ENCODE measurements around the gene FAM98C.
A peak's percentile ranks its signal among the peaks of the same experiment; 100 is the strongest.

Gene FAM98C

DNA sequence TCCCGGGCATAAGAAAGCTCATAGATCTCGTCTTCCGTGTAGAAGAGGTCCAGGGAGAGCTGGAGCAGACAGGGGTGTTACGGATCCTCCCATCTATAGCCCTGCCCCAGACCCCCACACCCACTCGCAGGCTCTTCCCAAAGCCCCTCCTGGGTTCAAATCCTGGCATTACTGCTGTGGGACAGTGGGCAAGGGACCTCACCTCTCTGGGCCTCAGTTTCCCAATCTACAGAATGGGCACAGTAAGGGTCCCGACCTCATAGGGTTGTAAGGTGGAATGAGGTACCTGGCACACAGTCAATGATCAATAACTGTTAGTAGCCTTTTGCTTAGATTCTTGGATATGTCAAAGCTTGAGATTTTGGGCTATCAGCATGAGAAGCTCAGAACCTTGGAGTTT, 10.5 kb downstream of the FAM98C start:
- peaks cover 16% of the 10 kb centered on the region for H3K4me1 Mint-ChIP-seq
- H3K27me3 Mint-ChIP-seq (ENCODE audit: low read depth) = peaks cover 10% of the 10 kb centered on the region
- no peaks in the 10 kb centered on the region for H3K9me3 Mint-ChIP-seq
- no peak overlapping the region for H3K27ac Mint-ChIP-seq
- H3K36me3 Mint-ChIP-seq (ENCODE audit: low read depth) = peaks cover 3% of the 10 kb centered on the region
- TF ChIP-seq, protein P1, sequence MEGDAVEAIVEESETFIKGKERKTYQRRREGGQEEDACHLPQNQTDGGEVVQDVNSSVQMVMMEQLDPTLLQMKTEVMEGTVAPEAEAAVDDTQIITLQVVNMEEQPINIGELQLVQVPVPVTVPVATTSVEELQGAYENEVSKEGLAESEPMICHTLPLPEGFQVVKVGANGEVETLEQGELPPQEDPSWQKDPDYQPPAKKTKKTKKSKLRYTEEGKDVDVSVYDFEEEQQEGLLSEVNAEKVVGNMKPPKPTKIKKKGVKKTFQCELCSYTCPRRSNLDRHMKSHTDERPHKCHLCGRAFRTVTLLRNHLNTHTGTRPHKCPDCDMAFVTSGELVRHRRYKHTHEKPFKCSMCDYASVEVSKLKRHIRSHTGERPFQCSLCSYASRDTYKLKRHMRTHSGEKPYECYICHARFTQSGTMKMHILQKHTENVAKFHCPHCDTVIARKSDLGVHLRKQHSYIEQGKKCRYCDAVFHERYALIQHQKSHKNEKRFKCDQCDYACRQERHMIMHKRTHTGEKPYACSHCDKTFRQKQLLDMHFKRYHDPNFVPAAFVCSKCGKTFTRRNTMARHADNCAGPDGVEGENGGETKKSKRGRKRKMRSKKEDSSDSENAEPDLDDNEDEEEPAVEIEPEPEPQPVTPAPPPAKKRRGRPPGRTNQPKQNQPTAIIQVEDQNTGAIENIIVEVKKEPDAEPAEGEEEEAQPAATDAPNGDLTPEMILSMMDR (IDR thresholded peaks at IDR 0.05; ENCODE audit: unreplicated experiment in 3 of 3) = no peak
- H3K4me3 Mint-ChIP-seq = no peak overlapping the region

DNA sequence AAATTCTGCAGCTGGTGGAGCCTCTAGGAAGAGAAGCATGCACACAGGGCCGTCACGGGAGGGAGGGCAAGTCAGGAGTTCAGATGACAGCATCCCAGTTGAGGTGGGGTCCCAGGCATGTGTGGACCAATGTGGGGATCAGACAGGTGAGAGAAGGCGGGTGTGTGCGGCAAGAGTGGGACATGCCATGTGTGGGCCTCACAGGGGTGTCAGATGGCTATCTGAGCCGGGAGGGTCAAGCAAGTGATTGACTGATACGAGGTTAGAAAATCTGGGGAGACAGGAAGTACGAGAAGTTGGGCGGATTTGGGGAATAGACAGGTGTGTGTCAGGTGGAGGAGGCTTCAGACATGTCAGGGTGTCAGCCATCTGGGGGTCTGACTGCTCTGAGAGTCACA, 14.3 kb downstream of the FAM98C start:
- peak overlapping the region; percentile 56 to 72 (median 70) for H3K4me3 Mint-ChIP-seq
- peaks cover 21% of the 10 kb centered on the region for H3K27me3 Mint-ChIP-seq (ENCODE audit: low read depth)
- no peaks in the 10 kb centered on the region for H3K36me3 Mint-ChIP-seq (ENCODE audit: low read depth)
- peaks cover 7% of the 10 kb centered on the region for H3K4me1 Mint-ChIP-seq
- TF ChIP-seq, protein P1 (IDR thresholded peaks at IDR 0.05; ENCODE audit: unreplicated experiment in 3 of 3) = no peak
- no peak overlapping the region for H3K27ac Mint-ChIP-seq
- no peaks in the 10 kb centered on the region for H3K9me3 Mint-ChIP-seq

DNA sequence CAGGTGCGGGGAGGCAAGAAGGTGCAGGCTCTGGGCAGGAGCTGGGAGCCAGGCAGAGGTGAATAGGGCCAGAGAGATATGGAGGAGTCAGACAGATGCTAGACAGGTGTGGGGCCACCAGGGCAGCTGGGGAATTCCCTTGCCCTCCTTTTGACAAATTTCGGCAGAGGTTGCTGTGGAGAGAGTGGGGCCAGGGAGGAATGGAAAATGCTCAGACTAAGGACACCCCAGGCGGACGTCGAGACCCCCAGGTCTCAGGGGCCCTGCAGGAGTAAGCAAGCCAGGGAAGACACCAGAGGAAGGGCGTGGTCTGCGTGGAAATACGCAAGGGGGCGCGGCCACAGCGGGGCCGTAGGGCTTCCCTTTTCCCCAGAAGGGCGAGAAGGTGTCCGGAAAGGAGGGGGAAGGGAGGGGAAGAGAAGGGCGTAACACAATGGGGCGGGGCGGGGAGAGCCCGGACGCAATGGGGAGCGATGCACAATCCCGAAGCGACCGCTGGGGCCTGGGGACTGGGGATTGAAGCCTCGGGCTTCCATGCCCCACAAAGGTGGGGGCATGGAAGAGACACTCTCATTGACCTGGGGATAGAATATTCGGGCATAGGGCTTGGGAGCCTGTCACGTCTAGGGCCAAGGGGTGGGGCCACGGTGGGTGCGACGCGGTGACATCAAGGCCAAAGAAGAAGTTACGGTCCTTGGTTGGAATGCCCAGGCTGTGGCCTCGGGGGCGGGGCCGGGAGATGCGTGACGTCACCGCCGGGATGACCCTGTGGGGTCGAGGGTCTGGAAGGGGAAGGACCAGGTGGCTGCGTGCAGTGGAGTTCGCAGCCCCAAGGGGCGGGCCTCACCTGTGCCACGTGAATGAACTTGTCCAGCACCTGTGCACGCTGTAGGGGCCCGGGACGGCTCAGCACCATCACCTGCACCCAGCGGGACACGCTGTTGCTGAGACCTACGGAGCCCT, 14.9 kb downstream of the FAM98C start:
- TF ChIP-seq, protein P1 (IDR thresholded peaks at IDR 0.05; ENCODE audit: unreplicated experiment in 3 of 3) = no peak
- Mint-ChIP-seq H3K27ac (no peak overlapping the region), H3K4me3 (peak overlapping the region; percentile 56 to 72 (median 70)), H3K27me3 (ENCODE audit: low read depth) (peaks cover 21% of the 10 kb centered on the region), H3K9me3 (no peaks in the 10 kb centered on the region), H3K4me1 (peaks cover 7% of the 10 kb centered on the region), H3K36me3 (ENCODE audit: low read depth) (no peaks in the 10 kb centered on the region)

DNA sequence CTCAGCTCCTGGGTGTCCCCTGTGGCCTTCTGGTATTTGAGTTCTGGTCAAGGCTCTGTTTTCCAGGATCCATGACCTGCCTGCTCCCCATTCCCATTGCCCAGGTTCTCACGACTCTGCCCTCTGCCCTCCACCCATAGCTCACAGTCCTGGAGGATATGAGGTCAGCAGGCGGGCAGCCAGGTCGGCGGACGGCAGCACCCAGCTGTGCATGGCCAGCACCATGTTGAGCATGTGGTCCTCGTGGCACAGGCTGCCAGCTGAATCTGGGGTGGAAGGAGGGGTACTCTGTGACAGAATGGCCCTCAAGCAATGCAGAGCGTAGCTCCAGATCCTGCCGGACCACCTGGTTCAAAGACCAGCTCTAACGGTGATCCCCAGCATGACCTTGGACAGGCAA, 18.0 kb downstream of the FAM98C start:
- TF ChIP-seq, protein P1 (IDR thresholded peaks at IDR 0.05; ENCODE audit: unreplicated experiment in 3 of 3) = no peak
- no peaks in the 10 kb centered on the region for H3K36me3 Mint-ChIP-seq (ENCODE audit: low read depth)
- no peaks in the 10 kb centered on the region for H3K9me3 Mint-ChIP-seq
- peaks cover 7% of the 10 kb centered on the region for H3K4me1 Mint-ChIP-seq
- H3K27ac Mint-ChIP-seq = no peak overlapping the region
- no peak overlapping the region for H3K4me3 Mint-ChIP-seq
- H3K27me3 Mint-ChIP-seq (ENCODE audit: low read depth) = peaks cover 21% of the 10 kb centered on the region

DNA sequence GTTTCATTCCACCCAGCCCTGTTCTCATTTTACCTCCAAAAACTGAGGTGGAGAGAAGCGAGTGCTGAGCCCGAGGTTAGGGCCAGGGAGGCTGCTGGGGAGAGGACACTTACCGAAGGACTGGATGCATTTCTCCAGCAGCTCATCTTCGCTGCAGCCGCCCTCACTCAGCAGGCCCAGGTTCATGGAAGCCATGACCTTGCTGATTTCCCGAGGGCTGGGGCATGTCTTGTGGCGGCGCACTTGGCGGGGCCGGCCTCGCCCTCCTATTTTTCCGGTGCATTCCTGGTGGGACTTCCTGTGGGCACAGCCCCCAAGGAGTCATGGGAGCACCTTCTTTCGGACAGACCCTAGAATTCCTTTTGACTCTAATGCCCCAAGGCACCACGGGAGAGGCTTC, 19.0 kb downstream of the FAM98C start:
- peaks cover 21% of the 10 kb centered on the region for H3K27me3 Mint-ChIP-seq (ENCODE audit: low read depth)
- TF ChIP-seq, protein P1 (IDR thresholded peaks at IDR 0.05; ENCODE audit: unreplicated experiment in 3 of 3) = no peak
- no peak overlapping the region for H3K27ac Mint-ChIP-seq
- no peak overlapping the region for H3K4me3 Mint-ChIP-seq
- H3K9me3 Mint-ChIP-seq = no peaks in the 10 kb centered on the region
- H3K36me3 Mint-ChIP-seq (ENCODE audit: low read depth) = no peaks in the 10 kb centered on the region
- peaks cover 12% of the 10 kb centered on the region for H3K4me1 Mint-ChIP-seq

DNA sequence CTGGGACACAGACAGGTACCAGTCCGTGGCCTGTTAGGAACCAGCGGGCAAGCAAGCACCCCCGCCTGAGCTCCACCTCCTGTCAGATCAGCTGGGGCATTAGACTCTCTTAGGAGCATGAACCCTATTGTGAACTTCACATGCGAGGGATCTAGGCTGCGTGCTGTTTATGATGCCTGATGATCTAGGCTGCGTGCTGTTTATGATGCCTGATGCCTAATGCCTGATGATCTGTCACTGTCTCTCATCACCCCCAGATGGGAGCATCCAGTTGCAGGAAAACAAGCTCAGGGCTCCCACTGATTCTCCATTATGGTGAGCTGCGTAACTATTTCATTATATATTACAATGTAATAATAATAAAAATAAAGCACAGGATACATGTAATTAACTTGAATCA, 19.5 kb downstream of the FAM98C start:
- peaks cover 7% of the 10 kb centered on the region for H3K4me1 Mint-ChIP-seq
- no peak overlapping the region for H3K27ac Mint-ChIP-seq
- H3K27me3 Mint-ChIP-seq (ENCODE audit: low read depth) = peaks cover 17% of the 10 kb centered on the region
- TF ChIP-seq, protein P1 (IDR thresholded peaks at IDR 0.05; ENCODE audit: unreplicated experiment in 3 of 3) = no peak
- H3K9me3 Mint-ChIP-seq = no peaks in the 10 kb centered on the region
- H3K4me3 Mint-ChIP-seq = no peak overlapping the region
- no peaks in the 10 kb centered on the region for H3K36me3 Mint-ChIP-seq (ENCODE audit: low read depth)

All from nephron (organoid).